HG03066 (cell line): ENCODE measurements around the gene C6orf132.
"Not testable (repeated sequence)": the region's sequence is repeated elsewhere in the genome, so short reads cannot be mapped to it uniquely, and the experiment has no call there.

ENCODE experiments used
- ATAC-seq: cut with Tn5 transposase; IDR thresholded peaks from one replicate; pipeline ENCODE4 v1.9.1; 2021; ENCODE audit warnings: low read depth; ENCODE audit not compliant: unreplicated experiment

Gene C6orf132

DNA sequence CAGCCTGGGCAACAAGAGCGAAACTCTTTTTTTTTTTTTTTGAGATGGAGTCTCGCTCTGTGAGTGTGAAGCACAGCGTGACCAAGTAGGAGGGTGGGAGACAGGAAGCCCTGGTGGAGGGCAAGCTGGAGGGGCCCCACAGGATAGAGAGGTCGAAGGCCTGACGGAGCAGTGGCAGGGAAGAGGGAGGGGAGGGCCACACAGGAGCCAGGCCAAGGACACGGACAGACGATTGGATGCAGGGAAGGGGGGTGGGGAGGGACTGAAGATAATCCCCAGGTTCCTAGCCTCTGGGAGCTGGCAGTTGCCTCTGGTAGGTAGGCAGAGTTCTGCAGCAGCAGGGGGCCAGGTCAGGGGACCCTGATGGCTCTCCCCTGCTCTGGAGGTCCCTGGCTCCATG lies 20.0 kb upstream of the C6orf132 start:
- ATAC-seq: no peak

DNA sequence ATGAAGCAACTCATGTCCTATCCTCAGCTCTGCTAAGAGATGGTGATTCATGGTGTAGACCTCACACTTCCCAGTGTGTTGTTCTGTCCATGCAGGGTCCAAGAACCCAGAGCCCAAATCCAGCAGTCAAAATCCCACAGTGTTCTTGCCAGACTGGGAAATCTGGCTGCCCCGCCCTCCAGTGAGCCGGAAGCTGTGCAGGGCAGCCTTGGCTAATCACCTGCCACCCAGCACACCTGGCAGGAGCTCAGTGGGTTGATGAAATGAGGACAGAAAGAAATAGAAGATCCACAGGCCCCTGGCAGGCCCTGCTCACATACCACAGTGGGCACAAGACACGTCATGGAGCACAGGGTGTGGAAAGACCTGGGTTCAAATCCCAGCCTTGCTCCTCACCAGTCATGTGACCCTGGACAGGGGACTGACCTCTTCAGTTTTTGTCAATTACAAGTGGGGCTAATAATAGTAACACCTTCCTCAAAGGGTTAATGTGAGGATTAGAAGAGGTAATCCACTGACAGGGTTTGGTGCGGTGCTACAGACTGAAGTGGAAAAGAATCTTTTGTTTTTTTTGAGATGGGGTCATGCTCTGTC lies 17.1 kb upstream of the C6orf132 start:
- no peak for ATAC-seq

DNA sequence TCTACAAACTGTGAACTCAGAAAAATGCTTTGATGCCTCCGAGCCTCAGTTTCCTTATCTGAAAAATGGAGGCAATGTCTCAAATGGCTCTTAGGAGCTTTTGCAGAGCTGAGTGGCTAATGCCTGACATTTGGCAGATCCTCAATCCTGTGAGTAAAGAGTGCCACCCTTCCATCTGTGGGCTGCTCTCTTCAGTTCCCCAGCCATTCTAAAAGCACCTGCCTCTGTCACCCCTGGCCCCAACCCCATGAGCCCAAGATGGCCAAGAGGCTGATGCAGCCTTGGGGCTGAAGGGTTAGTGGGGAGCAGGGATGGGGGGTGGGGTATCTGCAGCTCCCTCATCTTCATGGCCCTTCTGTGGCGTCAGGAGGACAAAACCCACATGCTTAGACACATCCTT lies 16.2 kb upstream of the C6orf132 start:
- ATAC-seq: no peak

DNA sequence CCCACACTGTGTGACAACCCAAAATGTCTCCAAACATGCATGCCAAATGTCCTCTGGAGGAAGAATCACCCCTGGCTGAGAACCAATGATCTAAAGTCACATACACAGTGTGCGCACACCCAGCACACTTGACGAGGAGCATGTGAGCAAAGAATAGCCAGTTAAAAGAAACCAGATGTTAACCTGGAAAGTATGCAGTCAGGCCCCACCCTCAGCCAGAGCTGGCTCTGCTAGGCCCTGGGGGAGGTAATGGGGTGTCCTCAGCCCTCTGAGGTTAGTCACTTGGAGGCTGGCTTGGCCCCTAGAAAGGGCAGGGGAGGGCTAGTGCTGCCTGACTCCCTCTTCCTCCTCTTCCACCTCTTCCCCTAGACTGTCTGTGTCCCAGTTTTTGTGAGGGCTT lies 15.6 kb upstream of the C6orf132 start:
- ATAC-seq: no peak

DNA sequence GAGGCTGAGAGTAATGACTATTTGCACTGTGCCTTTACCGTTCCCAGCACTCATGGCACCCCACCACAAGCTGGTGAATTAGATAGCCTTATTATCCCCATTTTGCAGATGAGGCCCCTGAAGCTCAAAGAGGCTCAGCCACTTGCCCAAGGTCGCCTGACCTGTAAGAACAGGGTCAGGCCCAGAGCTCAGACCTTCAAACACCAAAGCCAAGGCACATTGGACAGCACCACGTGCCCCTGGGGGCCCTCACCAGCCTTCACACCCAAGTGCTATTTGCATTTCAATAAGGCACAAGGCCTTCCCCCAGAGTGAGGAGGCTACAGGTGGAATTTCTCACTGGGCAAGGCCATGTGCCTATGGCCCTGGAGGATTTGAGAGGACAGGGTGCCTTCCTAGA lies 14.2 kb upstream of the C6orf132 start:
- no peak for ATAC-seq

DNA sequence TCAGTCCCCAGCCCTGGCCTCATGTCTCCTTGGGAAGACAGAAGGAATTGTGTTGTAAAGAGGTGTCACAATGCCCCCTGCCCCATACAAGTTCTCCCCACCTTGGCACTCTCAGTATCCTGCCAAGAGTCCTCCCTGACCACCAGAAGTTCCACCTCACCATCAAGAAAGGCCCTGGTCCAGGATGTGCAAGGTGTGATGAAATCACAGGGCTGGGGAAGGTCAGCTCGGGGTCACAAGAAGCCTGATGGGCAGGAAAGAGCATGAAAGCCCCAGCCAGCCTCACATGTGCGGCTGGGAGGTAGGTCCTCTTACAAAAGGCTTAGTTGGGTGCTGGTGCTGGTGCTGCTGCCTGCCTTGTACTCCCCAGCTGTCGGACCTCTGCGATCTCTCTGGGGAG lies 12.9 kb upstream of the C6orf132 start:
- no peak for ATAC-seq

DNA sequence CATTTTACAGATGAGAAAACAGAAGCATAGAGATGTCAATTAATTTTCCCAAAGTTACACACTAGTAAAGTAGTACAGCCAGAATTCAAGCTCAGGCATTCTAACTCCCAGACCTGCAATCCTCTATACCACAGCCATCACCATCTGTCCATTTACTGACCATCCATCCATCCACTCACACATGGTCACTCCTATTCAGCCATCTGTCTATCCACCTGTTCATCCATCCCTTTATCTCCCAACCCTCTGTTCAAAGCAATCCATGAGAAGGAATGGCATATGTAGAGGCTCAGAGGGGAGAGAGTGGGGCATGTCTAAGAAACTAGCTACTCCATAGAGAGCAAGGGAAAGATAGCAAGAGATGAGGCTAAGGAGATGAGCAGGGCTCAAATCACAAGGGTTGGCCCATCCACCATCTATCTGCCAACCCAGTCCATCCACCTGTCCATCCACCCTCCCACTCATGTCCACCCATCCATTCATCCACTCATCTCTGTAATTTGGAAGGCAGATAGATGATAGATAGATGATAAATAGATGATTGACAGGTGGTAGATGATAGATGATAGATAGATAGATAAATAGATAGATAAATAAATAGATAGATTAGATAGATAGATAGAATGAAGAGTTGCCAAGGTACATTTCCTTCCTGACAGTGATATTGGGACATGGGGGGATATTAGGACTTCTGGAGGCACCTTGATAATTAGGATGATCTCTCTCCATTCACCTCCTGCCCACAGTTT lies 12.2 kb upstream of the C6orf132 start:
- ATAC-seq: no peak

DNA sequence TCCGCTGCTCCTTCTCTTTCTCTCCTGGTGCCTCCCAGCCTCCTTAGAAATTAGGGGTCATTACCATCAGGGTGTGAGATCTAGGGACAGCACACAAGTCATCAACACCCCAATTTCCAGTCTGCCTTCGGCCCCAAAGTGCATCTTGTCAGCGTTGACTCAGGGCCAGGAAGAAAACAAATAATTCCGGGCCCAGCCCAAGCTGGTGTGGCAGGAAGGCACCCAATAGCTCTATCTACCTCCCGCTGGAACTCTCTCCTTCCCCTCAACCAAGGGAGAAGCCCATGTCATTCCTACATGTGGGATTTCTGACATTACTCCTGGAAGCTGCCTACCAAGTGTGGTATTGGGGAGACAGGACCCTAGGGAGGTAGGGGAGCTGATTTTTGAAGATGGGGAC lies 11.5 kb upstream of the C6orf132 start:
- ATAC-seq: no peak

DNA sequence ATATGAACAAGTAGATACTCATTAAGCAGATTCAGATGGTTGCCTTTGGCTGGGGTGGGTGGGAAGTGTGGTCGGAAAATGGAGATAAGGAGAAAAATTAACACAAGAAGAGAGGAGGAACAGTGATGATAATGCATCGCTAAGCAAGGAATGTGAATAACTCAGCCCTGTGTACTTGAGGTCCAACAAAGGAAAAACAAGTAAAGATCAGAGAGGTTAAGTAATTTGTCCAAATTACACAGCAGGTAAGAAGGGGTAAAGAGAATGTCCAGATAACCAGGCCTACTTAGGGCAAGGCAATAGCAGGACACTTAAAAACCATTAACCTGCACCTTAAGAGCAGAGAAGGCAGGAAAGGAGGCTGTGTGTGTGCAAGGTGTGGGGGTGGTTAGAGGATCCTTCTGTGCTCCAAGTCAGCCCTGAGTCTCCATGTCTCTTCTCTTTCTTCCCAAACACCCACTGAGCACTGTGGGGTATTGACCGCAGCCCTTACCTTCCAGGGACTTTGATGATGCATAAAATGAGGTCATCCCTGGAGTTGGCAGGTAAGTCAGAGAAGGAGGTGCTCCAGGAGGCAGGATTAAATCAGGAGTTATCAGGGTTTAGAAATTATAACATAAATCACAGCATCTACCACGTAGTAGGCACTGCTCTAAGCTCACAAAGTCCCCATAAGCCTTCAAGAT lies 10.3 kb upstream of the C6orf132 start:
- not testable (repeated sequence) for ATAC-seq

DNA sequence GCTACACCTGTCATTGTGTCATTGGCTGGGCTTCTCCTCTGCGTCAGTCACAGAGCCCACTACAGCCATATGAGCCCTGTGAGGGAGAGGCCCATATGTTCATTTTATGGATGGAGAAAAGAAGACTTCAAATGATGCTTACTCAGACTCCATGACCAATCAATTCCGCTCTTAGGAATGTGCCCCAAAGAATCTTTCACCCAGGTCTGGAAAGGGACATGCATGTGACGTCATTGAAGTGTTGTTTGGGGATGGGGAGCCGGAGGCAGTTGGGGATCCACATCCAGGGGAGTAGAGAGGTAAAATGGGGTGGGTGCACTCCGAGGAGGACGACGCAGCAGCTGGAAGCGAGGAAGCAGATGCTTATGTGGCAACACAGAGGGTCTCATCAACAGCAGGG lies 9.6 kb upstream of the C6orf132 start:
- ATAC-seq: no peak

DNA sequence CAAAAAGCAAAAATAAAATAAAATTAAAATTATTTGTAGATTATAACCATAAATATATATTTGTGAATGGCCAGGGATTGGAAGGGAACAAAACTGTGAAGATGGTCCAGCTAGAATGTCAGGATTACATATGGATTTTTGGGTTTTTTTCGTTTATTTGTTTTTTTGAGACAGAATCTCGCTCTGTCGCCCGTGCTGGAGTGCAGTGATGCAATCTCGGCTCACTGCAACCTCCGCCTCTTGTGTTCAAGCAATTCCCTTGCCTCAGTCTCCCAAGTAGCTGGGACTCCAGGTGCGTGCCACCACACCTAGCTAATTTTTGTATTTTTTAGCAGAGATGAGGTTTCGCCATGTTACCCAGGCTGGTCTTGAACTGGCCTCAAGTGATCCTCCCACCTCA lies 7.8 kb upstream of the C6orf132 start:
- ATAC-seq: no peak

DNA sequence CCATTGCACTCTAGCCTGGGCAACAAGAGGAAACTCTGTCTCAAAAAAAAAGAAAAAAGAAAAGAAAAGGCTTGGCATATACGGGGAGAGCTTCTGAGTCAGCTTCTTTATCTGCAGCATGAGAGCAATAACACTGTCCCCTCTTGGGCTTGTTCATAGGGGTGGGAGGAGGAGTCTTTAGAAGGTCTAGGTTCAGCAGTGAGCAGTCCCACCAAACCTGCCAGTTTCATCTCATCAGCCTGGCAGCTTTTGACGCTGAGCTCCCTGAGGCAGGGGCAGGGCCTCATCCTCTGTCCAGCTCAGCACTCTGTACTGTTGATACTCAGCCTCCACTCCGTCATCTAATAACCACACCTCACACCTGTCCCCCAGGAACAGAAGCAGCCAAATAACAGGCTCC lies 5.6 kb upstream of the C6orf132 start:
- no peak for ATAC-seq

DNA sequence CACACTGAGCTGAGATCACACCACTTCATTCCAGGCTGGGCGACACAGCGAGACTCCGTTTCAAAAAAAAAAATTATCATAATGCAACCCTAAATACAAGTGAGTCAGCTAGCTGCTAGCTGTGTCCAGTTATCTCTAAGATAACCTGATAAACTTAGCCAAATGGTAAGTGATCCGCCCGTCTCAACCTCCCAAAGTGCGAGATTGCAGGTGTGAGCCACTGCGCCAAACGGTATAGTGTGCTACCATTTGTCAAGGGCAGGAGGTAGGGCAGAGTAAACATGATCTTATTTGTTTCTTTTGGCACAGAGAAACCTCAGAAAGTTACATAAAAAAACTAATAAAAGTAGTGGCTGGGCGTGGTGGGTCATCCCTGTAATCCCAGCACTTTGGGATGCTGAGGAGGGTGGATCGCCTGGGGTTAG lies 4.7 kb upstream of the C6orf132 start:
- ATAC-seq: no peak

DNA sequence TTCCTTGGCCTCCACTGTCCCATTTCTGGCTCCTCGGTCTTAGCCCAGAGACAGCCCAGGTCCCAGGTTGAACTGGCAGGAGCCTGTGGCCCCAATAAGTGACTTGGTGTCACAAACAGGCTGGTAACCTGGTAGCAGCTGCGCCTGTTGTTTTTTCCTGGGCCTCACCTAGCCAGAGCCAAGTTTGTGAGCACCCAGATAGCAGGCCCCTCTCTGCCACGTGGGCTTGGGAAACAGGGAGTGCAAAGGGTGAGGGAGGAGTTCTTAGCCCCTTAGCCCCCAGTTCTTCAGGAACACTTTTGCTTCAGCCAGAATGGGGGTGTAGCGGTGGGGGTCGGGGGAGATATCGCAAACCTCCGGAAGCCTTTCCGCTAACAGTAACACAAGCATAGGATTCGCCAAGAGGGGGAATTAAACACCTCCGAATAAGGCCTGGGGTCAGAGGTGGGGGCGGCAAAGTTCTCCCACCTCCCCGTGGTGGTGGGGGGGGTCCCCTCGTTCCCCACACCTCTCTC lies 760 bp downstream of the C6orf132 start:
- no peak for ATAC-seq

DNA sequence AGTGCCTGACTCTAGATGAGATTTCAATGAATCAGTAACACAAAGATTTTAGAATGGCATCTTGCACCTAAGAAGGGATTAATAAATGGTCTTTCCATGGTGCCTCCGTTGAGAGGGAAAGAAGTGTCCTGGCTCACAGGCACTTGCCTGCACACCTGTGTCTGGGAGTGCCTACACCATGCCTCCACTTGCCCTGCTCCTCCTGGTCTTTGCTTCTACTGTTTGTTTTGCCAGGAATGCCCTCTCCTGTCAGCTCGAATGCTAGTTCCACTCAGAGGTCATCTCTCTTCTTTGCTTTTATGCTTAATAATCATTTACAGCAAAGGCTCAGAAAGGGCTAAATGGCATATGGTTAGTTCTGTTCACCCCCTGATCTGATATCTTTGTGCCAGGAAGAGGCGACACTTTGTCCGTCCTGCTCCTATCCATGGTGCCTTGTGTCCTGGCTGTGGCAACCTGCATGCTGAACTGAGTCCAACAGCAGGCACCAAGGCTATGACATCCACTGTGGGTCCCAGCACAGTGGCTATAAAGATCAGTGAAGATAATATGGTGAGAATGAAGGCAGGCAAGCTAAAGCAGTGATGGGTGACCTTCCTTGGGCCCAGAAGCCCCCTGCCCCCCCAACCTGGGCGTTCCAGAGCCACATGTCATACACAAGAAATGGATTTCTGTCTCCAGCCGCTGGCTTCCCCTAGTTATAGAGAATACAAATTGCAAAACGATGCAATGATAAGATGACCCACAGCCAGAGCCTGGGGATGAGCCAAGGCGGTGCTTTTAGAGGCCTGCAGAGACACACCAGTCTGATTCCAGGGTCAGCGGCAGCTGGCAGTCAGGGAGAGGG lies 1.4 kb downstream of the C6orf132 start:
- ATAC-seq: no peak

DNA sequence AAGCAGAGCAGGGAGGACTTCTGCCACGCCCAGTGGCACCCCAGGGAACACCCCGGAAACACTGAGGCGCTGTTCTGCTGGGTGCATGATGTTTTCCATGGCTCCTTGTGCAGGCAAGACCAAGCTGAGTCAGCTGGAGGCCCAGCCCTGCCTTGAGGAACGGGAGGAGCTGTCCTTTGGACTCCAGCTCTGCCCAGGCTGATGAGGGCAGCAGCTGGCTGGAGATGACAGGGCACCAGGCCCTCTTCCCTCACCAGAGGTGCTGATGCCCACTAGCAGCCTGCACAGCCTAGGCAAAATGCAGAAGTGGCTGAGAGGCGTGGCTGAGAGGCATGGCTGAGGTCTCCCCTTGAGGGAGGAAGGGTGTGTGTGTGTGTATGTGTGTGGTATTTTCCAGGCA lies 2.4 kb downstream of the C6orf132 start:
- ATAC-seq: no peak

DNA sequence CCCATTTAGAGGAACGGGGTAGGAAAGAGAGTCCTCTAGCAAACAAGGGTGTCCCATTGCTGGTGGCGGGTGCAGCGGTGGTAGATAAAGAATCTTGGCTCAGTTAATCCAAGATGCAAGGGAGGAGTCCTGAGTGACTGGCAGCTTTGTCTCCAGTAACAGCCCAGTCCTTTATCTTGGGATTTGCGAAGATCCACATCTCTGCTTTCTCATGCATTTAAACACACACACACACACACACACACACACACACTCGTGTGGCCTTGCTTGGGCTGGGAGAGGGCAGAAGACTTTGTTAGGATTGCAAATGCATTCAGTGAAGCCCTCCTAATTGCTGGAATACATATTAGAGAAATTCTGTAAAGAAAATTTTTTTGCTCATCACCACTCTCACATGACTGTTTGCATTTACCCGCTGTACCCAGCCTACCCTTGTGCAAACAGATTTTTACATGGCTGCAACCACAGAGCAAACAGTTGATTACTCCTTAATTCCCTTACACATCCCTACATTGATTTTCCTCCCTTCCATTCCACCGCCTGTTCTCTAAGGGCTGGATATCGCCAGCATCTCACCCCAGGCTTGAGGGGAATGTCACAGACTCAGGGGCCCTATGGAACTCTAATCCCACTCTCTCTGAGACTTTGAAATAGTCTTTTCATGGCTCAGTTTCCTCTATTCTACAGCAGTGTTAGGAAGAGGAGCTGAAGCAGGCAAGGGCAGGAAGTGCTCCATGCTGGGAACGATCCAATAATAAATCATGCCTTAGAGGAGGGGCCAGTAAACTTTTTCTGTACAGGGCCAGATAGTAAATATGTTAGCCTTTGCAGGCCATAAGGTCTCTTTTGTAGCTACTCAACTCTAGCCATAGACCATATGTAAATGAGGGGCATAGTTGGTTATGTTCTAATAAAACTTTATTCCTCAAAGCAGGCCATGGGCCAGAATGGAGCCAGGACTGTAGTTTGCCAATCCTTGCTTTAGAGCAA lies 3.5 kb downstream of the C6orf132 start:
- ATAC-seq: no peak

DNA sequence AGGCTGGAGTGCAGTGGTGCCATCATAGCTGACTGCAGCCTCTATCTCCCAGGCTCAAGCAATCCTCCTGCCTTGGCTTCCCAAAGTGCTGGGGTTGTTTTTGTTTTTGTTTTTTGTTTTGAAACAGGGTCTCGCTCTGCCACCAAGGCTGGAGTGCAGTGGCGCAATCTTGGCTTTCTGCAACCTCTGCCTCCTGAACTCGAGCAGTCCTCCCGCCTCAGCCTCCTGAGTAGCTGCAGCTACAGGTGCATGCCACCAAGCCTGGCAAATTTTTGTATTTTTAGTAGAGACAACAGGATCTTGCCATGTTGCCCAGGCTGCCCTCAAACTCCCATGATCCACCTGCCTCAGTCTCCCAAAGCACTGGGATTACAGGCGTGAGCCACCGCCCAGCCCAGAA lies 4.2 kb downstream of the C6orf132 start:
- no peak for ATAC-seq

DNA sequence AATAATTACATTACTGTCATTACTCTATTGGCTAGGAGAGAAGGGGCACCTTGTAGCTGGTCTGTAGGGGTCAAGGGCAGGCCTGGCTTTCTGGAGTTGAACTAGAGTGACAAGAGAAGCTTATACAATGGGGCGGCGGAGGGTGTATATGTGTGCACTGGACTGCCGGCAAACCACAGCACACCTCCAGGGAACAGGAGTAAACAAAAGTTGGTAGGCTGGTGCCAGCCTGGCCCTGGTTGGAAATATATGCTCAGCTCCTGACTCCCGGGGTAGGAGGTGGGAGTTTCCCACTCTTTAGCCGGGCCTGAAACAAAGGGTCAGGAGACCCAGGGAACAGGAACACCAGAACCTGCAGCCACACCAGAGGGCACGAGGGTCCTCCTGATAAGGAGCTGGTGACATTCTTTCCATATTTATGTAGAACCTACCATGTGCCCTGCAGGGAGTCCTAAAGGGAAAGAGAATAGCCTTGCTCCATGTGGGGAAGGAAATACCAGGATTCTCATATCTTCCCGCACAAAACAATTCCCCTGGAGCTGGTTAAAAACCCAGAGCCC lies 5.1 kb downstream of the C6orf132 start:
- no peak for ATAC-seq
